ENCODE measurements around the gene TRAPPC3. TPM values are rescaled to one million over a fixed set of nuclear protein-coding genes. Genes with fewer than 3 reads are reported as not detected.

TRAPPC3 gene
- total RNA-seq, 1 donor from 2014 or later = 69.7 TPM

GRCh38 chr1:36133484-36133883, 15.8 kb downstream of the TRAPPC3 start:
- no peaks in the 10 kb centered on the region for H3K27me3 Mint-ChIP-seq (ENCODE audit: low read depth)
- H3K36me3 Mint-ChIP-seq (ENCODE audit: low read depth) = peaks cover 4% of the 10 kb centered on the region
- no peaks in the 10 kb centered on the region for H3K9me3 Mint-ChIP-seq (ENCODE audit: low read depth)
- TF ChIP-seq, protein P1, sequence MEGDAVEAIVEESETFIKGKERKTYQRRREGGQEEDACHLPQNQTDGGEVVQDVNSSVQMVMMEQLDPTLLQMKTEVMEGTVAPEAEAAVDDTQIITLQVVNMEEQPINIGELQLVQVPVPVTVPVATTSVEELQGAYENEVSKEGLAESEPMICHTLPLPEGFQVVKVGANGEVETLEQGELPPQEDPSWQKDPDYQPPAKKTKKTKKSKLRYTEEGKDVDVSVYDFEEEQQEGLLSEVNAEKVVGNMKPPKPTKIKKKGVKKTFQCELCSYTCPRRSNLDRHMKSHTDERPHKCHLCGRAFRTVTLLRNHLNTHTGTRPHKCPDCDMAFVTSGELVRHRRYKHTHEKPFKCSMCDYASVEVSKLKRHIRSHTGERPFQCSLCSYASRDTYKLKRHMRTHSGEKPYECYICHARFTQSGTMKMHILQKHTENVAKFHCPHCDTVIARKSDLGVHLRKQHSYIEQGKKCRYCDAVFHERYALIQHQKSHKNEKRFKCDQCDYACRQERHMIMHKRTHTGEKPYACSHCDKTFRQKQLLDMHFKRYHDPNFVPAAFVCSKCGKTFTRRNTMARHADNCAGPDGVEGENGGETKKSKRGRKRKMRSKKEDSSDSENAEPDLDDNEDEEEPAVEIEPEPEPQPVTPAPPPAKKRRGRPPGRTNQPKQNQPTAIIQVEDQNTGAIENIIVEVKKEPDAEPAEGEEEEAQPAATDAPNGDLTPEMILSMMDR (IDR thresholded peaks at IDR 0.05) = no peak
- H3K27ac Mint-ChIP-seq (ENCODE audit: unreplicated experiment) = peak overlapping the region; percentile 49
- no peak overlapping the region for H3K4me3 Mint-ChIP-seq (ENCODE audit: unreplicated experiment)
- DNase-seq (ENCODE audit: low spot score) = no peak
- peaks cover 48% of the 10 kb centered on the region for H3K4me1 Mint-ChIP-seq (ENCODE audit: low read depth)

GRCh38 chr1:36132029-36132428, 17.3 kb downstream of the TRAPPC3 start:
- TF ChIP-seq, protein P1 (IDR thresholded peaks at IDR 0.05) = no peak

DNA sequence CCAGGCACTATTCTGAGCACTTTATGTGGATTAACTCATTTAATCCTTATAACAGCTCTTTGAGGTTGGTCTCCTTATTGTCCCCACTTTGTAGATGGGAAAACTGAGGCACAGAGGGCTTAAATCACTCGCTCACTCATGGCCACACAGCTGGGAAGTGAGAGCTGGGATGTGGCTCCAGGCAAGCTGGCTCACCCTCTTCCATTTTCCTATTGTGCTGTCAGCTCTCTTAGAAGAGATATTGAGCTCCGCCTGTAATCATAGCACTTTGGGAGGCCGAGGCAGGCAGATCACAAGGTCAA, 20.4 kb downstream of the TRAPPC3 start:
- no peaks in the 10 kb centered on the region for H3K36me3 Mint-ChIP-seq (ENCODE audit: low read depth)
- no peak overlapping the region for H3K27ac Mint-ChIP-seq (ENCODE audit: unreplicated experiment)
- no peaks in the 10 kb centered on the region for H3K9me3 Mint-ChIP-seq (ENCODE audit: low read depth)
- H3K4me3 Mint-ChIP-seq (ENCODE audit: unreplicated experiment) = no peak overlapping the region
- TF ChIP-seq, protein P1 (IDR thresholded peaks at IDR 0.05) = no peak
- H3K27me3 Mint-ChIP-seq (ENCODE audit: low read depth) = peaks cover 2% of the 10 kb centered on the region
- no peak for DNase-seq (ENCODE audit: low spot score)
- H3K4me1 Mint-ChIP-seq (ENCODE audit: low read depth) = peaks cover 32% of the 10 kb centered on the region

More at GRCh38 chr1:36132029-36132428, 17.3 kb downstream of the TRAPPC3 start:
- H3K4me1 Mint-ChIP-seq (ENCODE audit: low read depth) = peaks cover 48% of the 10 kb centered on the region
- H3K4me3 Mint-ChIP-seq (ENCODE audit: unreplicated experiment) = no peak overlapping the region
- H3K27me3 Mint-ChIP-seq (ENCODE audit: low read depth) = no peaks in the 10 kb centered on the region
- H3K36me3 Mint-ChIP-seq (ENCODE audit: low read depth) = no peaks in the 10 kb centered on the region
- H3K9me3 Mint-ChIP-seq (ENCODE audit: low read depth) = no peaks in the 10 kb centered on the region
- H3K27ac Mint-ChIP-seq (ENCODE audit: unreplicated experiment) = no peak overlapping the region
- no peak for DNase-seq (ENCODE audit: low spot score)

DNA sequence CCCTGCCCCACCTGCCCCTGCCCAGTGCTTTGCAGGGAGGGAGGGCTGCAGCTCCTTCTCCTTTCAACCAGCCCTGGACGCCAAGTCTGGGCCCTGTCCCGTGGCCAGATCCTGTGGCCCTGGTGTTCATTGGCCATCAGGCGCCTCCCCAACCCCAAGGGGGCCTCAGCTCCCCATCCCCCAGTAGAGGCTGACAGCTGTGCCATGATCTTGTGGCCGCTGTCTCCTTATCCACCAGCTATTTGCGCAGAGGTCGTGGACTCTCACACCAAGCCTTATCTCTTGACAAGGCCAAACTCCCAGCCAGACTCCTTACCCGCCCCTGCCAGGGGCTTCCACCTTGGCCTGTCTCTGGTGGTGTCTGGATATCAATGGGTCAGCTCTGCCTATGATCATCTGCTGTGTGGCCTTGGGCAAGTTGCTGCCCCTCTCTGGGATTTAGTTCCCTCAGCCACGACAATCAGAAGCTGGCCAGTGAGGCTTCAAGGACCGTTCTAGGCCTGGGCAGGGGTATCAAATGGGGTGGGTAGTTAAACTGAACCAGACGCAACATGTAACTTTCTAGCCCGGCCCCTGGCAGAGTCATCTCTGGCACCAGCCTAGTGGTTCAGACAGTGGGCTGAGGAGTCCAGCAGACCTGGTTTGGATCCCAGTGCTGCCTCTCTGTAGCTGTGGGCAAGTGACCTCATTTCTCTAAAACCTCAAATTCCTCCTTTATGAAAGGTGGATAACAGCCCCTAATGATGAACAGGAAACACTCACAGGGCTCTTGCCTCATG, 21.0 kb downstream of the TRAPPC3 start:
- Mint-ChIP-seq H3K4me3 (ENCODE audit: unreplicated experiment) (no peak overlapping the region), H3K9me3 (ENCODE audit: low read depth) (no peaks in the 10 kb centered on the region), H3K27me3 (ENCODE audit: low read depth) (peaks cover 2% of the 10 kb centered on the region), H3K36me3 (ENCODE audit: low read depth) (no peaks in the 10 kb centered on the region), H3K27ac (ENCODE audit: unreplicated experiment) (no peak overlapping the region), H3K4me1 (ENCODE audit: low read depth) (peaks cover 30% of the 10 kb centered on the region)
- TF ChIP-seq, protein P1 (IDR thresholded peaks at IDR 0.05) = no peak
- no peak for DNase-seq (ENCODE audit: low spot score)

- no peak overlapping the region for H3K27ac Mint-ChIP-seq (ENCODE audit: unreplicated experiment)
- no peak for DNase-seq (ENCODE audit: low spot score)
- no peaks in the 10 kb centered on the region for H3K36me3 Mint-ChIP-seq (ENCODE audit: low read depth)
- H3K4me1 Mint-ChIP-seq (ENCODE audit: low read depth) = peaks cover 38% of the 10 kb centered on the region
- H3K9me3 Mint-ChIP-seq (ENCODE audit: low read depth) = no peaks in the 10 kb centered on the region
- TF ChIP-seq, protein P1 (IDR thresholded peaks at IDR 0.05) = no peak
- no peak overlapping the region for H3K4me3 Mint-ChIP-seq (ENCODE audit: unreplicated experiment)
- peaks cover 2% of the 10 kb centered on the region for H3K27me3 Mint-ChIP-seq (ENCODE audit: low read depth)
These were observed 22.3 kb downstream of the TRAPPC3 start for GRCh38 chr1:36126797-36127500.

All from chondrocyte (in vitro differentiated cells).